Fibroblast of the conjunctiva (primary cell): Measurements from ENCODE around the gene TTC17.
"Not testable (repeated sequence)": the region's sequence is repeated elsewhere in the genome, so short reads cannot be mapped to it uniquely, and the experiment has no call there.

Experiments
- DNase-seq: peaks from one replicate; pipeline ENCODE4 v3.0.0-alpha.2; 2010; ENCODE audit warnings: low read depth

Gene TTC17

GRCh38 chr11:43458486-43458885, 99.8 kb downstream of the TTC17 start:
- DNase-seq, result no peak

- no peak for DNase-seq
Measured at GRCh38 chr11:43459246-43459645, 100.5 kb downstream of the TTC17 start.

GRCh38 chr11:43462359-43462758, 103.6 kb downstream of the TTC17 start:
- DNase-seq, result no peak

GRCh38 chr11:43467958-43468357, 109.2 kb downstream of the TTC17 start:
- DNase-seq, result no peak

GRCh38 chr11:43477491-43477890, 118.8 kb downstream of the TTC17 start:
- not testable (repeated sequence) for DNase-seq

GRCh38 chr11:43486141-43486540, 127.4 kb downstream of the TTC17 start:
- DNase-seq, result no peak

- DNase-seq, result no peak
Measured at GRCh38 chr11:43489869-43490465, 131.2 kb downstream of the TTC17 start.

GRCh38 chr11:43492701-43493100, 134.0 kb downstream of the TTC17 start:
- DNase-seq, result no peak

GRCh38 chr11:43493431-43493830, 134.7 kb downstream of the TTC17 start:
- DNase-seq, result no peak

GRCh38 chr11:43497144-43497543, 138.4 kb downstream of the TTC17 start:
- DNase-seq, result no peak

- no peak for DNase-seq
Measured at GRCh38 chr11:43498561-43498960, 139.8 kb downstream of the TTC17 start.

- no peak for DNase-seq
Measured at GRCh38 chr11:43503417-43503816, 144.7 kb downstream of the TTC17 start.

- DNase-seq, result no peak
Measured at GRCh38 chr11:43504316-43504950, 145.7 kb downstream of the TTC17 start.

- DNase-seq, result no peak
Measured at GRCh38 chr11:43505171-43505570, 146.5 kb downstream of the TTC17 start.

GRCh38 chr11:43507171-43507570, 148.5 kb downstream of the TTC17 start:
- no peak for DNase-seq

- DNase-seq, result no peak
Measured at GRCh38 chr11:43508511-43508918, 149.8 kb downstream of the TTC17 start.

GRCh38 chr11:43511959-43512358, 153.2 kb downstream of the TTC17 start:
- DNase-seq, result no peak

GRCh38 chr11:43515090-43515489, 156.4 kb downstream of the TTC17 start:
- DNase-seq, result no peak

- DNase-seq, result no peak
Measured at GRCh38 chr11:43516316-43516850, 157.7 kb downstream of the TTC17 start.

GRCh38 chr11:43517518-43517917, 158.8 kb downstream of the TTC17 start:
- DNase-seq, result no peak

GRCh38 chr11:43518408-43519160, 159.9 kb downstream of the TTC17 start:
- DNase-seq, result no peak

- DNase-seq, result no peak
Measured at GRCh38 chr11:43521471-43521870, 162.8 kb downstream of the TTC17 start.

GRCh38 chr11:43523632-43524031, 164.9 kb downstream of the TTC17 start:
- no peak for DNase-seq
